NCI-H2171 treated with DMSO at 0.1 percent for 48 hours (cell line): ENCODE data around the gene JAKMIP1.
"Not testable (repeated sequence)": the region's sequence is repeated elsewhere in the genome, so short reads cannot be mapped to it uniquely, and the experiment has no call there.

Experiments used
- DNase-seq: peaks from one replicate; lab custom pipeline; 2025; lab: John Stamatoyannopoulos, UW

The JAKMIP1 gene

GRCh38 chr4:6013564-6013963, 186.8 kb downstream of the JAKMIP1 start:
- DNase-seq: no peak

DNA sequence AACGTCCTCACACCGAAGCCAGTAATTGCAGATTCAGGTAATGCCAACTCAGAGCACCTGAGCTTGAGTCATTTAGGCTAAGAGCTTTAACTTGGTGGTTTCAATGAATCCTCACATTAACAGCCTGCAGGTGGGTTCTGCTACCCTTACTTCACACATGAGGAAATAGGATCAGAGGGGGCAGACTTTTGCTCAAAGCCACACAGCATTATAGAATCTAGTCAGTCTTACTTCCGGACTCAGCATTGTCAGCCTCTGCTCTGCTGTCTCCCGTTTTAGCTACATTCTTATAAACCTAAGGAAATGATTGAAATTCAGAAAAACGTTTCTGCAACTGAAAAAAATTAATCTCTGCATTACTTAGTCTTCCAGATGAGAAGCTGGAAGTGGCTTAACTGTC, 188.1 kb downstream of the JAKMIP1 start:
- no peak for DNase-seq

- DNase-seq: peak; percentile 4
Observed at GRCh38 chr4:6011686-6012085, 188.7 kb downstream of the JAKMIP1 start.

DNA sequence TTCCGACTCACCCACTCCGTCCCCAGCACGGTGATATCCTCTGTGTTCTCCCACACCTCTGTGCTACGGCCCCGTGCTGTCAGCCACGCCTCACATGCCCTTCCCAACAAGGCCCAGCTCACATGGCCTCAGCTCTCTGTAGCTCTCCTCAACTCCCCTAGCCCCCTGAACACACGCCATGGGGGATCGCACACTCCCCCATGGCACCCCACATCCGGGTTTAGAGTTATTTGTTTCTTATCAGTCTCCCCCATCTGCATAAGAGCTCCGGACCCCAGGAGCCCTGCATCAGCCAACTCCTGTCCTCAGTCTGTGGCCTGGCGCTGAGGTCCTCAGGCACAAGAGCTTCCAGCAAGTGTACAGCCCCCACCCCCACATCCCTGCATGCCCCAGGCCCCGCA, 189.1 kb downstream of the JAKMIP1 start:
- no peak for DNase-seq

GRCh38 chr4:6010789-6011188, 189.6 kb downstream of the JAKMIP1 start:
- no peak for DNase-seq

- no peak for DNase-seq
Observed at GRCh38 chr4:6009452-6009851, 190.9 kb downstream of the JAKMIP1 start.

DNA sequence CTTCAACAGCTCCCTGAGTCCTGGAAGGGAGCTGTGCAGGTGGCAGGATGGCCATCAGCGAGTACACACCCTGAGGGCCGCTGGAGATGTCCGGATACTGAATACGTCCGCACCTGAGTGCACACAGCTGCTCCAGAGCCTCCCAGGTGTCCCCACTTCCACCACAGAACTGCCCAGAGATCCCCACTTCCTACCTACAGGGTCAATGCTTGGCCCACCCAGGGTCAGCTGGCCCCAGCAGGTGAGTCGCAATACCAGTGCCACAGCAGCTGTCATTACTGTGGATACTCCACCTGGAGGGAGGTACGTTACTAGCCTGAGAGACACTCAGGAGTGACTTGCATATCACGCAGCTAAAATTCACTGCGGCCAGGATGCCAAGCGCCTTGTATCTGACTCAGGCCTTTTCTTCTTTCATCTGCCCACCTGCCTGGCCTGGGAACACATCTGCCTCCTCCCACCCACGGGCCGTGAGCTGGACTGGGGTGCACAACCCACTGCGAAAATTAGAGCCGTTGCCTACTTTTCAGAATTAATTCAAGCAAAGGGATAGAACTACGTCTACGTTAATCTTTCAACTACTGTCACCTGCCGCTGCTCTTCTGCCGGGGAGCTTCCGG, 191.5 kb downstream of the JAKMIP1 start:
- no peak for DNase-seq

DNA sequence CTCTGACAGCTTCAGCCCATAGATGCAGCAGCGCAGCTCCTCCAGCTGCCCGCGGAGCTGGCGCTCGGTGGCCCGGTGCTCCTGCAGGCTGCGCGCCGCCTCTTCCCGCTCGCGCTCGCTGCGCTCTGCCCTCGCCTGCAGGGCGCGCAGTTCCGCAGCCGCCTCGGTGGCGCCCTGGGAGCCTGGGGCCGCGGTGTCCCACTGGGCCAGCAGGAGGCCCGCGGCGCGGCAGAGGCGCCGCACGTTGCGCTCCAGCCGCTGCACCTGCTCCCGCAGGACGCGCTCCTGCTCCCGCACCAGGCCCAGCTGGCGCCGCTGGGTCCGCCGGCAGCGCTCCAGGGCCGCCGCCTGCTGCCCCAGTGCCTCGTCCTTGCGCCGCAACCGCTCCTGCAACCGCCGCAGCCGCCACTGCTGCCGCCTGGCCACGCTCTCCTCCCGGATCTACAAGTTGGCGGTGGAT, 192.2 kb downstream of the JAKMIP1 start:
- no peak for DNase-seq

- no peak for DNase-seq
Observed at GRCh38 chr4:6005175-6005574, 195.2 kb downstream of the JAKMIP1 start.

DNA sequence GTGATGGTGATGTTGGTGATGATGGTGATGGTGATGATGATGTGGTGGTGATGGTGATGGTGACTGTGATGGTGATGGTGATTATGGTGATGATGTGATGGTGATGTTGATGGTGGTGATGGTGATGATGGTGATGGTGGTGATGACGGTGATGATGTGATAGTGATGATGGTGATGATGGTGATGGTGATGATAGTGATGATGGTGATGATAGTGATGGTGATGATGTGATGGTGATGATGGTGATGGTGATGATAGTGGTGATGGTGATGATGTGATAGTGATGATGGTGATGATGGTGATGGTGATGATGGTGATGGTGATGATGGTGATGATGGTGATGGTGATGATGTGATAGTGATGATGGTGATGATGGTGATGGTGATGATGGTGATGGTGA, 196.9 kb downstream of the JAKMIP1 start:
- DNase-seq: not testable (repeated sequence)

DNA sequence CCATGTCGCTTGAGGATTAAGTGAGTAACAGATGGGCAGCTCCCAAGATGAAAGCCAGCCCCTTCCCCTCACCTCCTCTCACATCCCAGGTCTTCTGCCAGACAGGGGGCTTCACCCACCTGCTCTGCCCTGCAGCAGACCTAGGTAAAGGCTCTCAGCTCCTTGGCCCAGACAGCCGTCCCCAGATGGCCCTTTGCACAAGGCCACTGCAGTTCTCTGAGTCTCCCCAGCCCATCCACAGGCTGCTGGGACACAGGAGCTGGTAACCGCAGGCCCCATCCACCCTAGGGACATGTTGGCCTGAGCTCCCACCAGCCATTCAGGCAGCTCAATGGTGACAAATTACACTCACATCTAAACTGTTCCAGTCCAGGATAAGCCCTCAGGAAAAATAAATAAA, 197.4 kb downstream of the JAKMIP1 start:
- no peak for DNase-seq

DNA sequence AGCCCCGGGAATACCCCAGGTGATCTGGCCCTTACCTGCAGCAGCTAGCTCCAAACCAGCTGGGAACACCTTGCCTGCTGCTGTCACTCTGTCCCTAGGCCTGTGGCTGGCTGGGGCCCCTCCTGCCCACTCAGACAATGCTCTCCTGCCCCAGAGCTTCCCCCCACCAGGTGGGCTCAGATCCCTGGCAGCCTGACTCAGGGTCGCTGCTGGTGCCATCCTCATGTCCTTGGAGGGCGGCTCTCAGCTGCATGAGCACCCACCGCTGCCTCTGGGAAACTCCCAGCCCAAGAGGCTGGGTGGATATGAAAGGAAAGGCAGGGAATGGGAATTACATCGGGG, 197.9 kb downstream of the JAKMIP1 start:
- no peak for DNase-seq

GRCh38 chr4:6001680-6002491, 198.5 kb downstream of the JAKMIP1 start:
- DNase-seq: no peak

DNA sequence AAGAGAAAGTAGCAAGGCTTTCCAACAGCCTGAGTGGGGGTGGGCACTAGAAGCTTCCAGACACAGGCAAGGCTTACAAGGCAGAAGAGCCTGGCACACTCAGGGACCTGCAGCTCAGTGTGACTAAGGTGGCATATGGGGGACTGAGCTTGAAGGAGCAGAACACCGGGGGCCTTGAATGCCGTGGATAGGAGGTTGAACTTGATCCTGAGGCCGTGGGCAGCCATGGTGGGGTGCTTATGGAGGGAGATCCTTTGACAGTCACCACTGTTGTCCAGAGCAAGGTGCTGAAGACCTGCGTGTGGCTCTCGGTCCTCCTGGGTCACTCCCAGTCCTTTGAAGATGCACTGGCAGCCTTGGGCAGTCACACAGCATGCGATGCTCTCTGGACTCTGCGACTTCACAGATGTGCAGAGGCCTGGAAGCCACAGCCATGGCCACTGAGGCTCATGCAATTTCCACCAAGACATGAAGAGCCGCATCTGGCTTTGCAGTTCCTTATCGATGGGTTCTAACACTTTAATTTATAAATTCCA, 200.5 kb downstream of the JAKMIP1 start:
- DNase-seq: no peak

- DNase-seq: no peak
Observed at GRCh38 chr4:5999356-5999755, 201.0 kb downstream of the JAKMIP1 start.

DNA sequence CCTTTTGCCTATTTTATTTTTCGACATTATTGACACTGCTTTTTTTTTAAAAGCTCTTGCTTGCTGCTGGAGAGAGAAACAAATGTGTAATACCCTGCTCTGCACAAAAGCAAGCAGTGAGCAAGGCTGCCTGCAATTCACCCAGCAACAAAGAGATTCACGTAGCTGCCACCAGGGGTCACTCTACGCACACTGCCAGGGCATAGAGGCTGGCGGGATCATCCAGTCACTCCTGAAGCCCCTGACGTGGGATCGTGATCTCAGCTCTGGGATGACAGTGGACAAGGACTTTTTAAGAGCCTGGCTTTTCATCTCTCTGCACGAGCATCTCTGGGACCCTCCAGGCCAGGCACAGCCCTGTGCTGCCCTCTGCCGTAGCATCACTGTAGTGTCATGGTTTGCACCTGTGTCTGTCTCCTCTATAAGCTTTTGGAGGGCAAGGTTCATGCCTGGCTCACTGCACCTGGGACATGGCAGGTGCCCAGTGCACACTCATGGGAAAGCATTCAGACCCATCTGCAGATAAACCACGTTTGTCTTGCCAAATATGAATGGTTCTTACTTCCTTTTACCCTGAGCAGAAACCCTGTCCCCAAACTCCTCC, 201.9 kb downstream of the JAKMIP1 start:
- DNase-seq: peak; percentile 66

GRCh38 chr4:5996641-5997040, 203.7 kb downstream of the JAKMIP1 start:
- DNase-seq: no peak

- DNase-seq: no peak
Observed at GRCh38 chr4:5995901-5996623, 204.3 kb downstream of the JAKMIP1 start.

DNA sequence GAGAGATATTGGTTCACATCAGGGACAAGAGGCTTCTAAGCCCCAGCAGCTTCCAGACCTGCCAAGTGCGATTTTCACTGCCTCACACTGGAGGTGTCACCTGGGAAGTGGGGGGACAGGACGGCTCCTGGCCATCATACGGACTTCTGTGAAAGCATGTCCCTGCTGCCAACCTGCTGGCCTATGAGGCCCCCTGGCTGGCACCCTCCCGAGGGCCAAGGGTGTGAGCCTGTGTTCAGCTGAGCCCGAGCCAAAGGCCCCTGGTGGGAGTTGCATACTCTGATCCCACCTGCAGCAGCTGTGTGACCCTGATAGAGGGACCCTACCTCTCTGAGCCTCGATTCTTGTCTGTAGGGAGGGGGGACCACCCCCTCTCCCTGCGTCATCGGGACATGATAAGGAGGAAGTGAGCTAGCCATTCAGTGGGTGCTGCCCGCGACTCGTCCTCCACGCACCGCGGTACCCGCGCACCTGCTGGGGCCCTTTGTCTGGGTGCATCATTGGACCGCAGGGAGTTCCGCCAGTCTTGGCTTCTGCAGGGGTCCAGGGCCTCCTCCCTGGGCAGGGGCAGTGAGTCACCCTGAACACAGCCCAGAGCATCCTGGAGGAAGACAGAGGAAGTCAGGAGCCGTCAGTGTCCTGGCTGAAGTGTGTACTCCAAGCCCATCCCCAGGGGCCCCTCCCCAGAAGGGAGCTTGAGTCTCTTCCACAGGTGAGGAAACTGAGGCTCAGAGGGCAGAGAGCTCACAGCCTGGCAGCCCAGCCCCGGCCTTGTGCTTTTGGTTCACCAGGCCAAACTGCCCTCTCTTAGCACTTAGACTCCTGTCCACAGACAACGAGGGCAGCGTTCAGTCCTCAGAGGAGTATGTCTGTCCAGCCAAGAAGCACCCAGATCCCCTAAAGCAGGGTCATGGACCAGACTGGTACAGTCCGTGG, 206.2 kb downstream of the JAKMIP1 start:
- DNase-seq: no peak

DNA sequence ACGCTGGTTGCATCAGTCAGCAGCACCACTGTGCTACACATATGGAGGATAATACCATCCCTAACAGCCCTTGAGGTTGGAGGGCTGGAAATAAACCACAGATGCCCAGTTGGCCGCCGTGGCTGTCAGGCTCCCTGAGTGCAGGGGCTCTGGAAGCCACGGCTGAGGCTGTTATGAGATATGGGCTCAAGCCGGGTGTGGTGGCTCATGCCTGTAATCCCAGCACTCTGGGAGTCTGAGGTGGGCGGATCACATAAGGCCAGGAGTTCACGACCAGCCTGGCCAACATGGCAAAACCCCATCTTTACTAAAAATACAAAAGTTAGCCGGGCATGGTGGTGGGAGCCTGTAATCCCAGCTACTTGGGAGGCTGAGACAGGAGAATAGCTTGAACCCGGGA, 207.0 kb downstream of the JAKMIP1 start:
- not testable (repeated sequence) for DNase-seq

- DNase-seq: no peak
Observed at GRCh38 chr4:5992828-5993321, 207.5 kb downstream of the JAKMIP1 start.
